SW480 (cell line): ENCODE results near the gene CHRNA4.

ENCODE experiments used
- DNase-seq: peaks from one replicate; pipeline ENCODE4 v3.0.0-alpha.2; 2016; ENCODE audit warnings: low spot score

The CHRNA4 gene

DNA sequence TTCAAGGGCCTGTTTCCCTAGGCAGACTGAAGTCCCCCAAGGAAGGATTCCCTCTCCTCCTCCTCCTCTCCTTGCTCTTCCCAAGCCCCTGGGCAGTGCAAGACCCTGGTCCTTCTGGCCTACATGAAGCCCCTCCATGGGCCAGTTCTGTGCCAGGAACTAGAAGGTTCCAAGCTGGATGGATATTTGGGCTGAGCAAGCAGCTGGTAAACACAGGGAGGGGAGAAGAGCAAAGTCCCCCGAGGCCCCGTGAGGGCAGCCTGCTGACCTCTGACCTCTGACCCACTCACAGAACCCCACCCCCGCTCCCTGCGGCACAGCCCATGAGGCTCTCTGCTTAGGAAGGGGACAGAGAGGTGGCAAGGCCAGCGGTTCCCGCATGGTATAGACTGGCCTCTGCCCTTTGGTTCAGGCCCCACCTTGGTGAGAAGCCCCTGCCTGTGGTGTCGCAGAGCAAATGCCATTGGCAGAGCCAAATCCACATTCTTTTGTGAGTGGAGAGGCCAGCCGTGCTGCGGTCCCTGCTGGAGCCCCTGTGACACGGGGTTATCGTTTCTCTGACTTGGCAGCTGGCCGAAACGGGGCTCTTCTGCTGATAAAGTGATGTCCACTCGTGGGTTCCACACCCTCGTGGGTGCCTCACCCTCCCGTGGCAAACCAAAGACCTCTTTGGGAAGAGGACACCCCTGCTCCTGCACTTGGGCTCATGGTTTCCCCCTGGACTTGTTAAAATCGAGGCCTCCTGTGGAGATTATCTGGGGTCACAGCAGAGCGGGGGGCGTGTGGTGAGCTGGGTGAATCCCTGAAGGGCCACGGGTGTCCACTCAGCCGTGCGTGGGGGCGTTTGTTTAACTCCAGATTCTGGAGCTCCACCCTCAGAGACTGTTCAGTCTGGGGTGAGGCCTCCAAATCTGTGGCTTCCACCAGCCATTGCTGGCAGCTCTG, 2.1 kb upstream of the CHRNA4 start:
- no peak for DNase-seq

- DNase-seq, result no peak
These were observed 1.4 kb upstream of the CHRNA4 start for GRCh38 chr20:63362436-63363009.

GRCh38 chr20:63361519-63362435, 628 bp upstream of the CHRNA4 start:
- peak; percentile 34 for DNase-seq

GRCh38 chr20:63359937-63360849, 956 bp downstream of the CHRNA4 start:
- DNase-seq, result no peak

- no peak for DNase-seq
These were observed 1.8 kb downstream of the CHRNA4 start for GRCh38 chr20:63359164-63359934.

GRCh38 chr20:63357921-63358905, 2.9 kb downstream of the CHRNA4 start:
- DNase-seq, result no peak

DNA sequence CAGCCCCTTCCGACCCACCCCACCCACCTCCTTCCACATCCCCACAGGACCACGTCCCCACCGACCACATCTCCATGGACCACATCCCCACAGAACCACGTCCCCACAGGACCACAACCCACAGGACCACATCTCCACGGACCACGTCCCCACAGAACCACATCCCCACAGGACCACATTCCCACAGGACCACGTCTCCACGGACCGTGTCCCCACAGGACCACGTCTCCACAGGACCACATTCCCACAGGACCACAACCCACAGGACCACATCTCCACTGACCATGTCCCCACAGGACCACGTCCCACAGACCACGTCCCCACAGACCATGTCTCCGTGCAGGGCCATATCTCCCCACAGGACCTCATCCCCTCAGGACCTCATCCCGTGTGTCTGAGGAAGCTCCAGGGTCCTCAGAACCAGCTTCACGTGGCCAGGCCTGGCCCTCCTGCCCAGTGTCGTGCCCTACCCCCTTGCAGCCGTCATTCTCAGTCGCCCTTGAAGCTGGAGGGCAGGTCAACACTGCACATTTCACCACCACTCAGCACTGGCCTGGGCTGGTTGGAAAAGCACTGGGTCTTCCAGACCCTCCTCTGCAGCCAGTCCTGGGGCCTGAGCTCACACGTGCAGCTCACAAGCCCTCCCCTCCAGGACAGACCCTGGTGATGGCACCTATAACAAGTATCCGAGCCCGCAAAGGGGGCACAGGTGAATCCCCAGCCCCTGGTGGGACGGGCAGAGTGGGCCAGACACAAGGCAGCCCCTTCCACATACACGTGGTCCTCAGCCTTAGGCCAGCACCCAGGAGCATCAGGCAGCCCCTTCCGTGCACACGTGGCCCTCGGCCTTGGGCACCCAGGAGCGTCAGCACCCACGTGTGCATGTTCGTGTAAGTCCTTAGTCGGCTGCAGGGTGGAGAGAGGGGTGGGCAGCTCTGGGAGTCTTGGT, 3.9 kb downstream of the CHRNA4 start:
- no peak for DNase-seq

DNA sequence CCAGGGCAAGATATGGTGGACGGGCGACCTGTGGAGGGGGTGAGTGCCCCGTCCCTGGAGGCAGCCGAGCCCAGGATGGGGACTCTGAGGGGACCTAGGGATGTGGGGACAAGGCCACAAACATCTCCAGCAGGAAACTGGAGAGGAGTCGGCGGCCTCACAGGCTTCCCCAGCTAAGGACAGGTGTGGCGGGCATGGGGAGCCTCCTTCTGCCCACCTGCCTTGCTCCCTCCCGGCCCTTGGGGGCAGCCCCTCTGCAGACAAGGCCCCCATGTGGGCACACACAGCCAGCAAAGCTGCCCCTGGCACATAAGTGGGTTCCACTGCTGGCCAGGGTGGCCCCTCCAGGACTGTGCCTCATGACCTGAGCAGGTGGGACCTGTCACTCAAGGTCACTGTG, 4.6 kb downstream of the CHRNA4 start:
- DNase-seq, result no peak

DNA sequence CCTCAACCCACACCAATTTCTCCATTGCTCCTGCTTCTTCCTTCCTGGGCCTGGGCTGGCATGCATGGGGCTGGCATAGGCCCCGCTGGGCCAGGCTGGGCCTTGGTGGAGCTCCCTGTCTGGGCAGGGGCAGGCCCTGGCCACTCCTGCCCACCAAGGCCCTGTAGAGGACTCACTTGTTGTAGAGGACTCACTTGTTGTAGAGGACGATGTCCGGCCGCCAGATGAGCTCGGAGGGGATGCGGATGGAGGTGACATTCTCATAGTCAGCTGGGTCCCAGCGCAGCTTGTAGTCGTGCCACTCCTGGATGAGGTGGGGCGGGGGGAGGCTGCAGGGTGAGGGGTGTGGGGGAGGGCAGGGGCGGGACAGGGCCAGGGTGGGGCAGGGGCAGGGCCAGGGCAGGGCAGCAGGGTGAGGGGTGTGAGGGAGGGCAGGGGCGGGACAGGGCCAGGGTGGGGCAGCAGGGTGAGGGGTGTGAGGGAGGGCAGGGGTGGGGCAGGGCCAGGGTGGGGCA, 5.3 kb downstream of the CHRNA4 start:
- DNase-seq, result no peak

DNA sequence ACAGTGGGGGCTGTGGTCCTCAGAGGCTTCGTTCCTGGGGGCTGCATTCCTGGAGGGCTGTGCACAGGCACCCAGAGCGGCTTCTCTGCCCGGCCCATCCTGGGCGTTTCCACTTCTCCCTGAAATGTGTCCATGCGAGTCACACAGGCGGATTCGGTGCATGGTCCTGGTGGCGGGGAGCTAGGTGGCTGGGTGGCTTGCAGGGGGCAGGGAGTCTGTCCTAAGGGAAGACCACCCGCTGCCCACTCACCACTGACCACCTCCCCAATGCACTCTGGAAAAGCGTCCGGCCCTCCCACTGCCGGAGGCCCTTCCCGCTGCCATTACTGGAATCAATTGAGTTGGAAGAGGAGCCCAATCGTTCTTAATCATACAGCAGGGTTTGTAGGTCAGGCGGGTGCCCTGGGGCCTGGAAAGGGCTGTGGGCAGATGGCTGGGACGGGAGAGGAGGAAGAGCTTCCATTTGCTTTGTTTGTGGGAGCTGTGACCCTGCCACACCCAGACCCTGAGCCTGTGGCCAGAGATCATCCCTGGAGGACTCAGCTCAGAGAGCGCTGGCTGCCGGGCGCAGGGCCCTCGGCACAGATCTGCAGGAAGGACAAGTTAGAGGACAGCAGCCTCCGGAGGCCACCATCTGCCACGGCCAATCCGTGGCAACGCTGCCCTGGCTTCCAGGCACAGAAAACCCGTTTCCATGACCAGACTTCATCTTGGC, 6.4 kb downstream of the CHRNA4 start:
- DNase-seq, result no peak

DNA sequence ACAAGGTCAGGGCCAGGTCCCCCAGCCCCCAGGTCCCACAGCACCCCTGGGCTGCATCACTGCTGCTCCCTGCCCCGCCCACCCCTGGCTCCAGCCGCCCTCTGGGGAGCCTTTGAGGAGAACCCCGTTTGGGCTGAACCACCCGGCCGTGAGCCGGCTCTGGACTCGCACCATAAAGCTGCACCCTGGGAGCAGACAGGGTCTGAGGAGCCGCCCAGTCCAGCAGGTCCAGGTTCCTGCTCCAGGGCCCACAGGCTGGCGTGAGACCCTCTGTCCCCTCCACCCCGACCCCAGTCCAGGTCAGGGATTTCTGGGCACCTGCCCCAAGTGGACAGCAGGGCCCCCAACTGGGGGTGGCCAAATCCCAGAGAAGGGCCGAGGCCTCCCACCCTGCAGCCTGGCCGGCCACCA, 8.3 kb downstream of the CHRNA4 start:
- DNase-seq, result no peak

DNA sequence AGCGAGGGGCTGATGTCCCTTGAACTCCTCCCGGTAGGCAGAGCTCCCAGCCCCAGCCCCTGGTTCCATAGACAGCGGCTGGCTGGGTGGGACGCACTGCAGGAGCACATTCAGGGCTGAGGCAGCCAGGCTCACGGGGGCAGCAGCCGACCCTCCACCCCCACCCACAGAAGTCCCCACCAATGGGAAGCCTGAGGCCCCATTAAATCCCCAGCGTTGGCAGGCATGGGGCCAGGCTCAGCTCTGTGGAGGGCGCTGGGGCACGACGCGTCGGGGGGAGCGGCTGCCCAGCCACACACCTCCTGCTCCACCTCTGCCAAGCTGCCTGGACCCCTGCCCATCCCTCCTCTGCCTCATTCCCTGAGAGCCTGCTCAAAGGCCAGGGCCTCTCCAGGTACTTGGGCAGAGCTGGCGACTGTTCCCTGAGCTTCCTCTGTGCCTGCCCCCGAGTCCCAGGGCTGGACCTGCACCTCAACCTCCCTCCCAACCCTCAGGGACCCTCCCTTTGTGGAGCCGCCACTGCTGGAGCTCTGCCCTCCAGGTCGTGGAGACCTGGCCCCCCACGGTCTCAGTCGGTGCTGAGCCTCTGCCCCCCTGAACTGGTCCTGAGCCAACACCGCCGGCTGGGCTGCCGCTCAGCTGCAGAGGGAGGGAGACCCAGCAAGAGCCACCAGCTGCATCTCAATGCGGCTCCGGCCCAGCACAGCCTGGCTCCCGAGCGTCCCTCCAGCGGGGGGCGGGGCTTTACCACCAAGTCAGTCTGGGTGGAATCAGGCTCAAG, 9.1 kb downstream of the CHRNA4 start:
- no peak for DNase-seq

DNA sequence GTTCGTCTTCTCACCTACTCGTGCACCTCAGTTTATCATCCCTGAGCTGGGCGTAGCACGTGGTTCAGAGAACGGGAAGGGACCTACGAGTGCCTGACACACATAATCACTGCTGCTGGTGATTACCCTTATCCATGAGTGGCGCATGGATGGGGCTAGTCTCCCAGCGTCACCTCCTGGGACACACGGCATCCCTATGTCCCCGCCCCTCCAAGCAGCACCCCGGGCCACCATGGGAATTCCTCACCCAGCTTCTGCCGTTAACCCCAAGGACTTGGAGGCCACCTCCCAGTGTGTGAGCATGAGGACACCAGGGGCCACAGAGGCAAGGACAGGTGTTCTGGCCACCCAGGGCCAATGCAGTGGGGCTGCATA, 9.8 kb downstream of the CHRNA4 start:
- no peak for DNase-seq

GRCh38 chr20:63350597-63351325, 10.4 kb downstream of the CHRNA4 start:
- no peak for DNase-seq

GRCh38 chr20:63350196-63350595, 11.0 kb downstream of the CHRNA4 start:
- no peak for DNase-seq

DNA sequence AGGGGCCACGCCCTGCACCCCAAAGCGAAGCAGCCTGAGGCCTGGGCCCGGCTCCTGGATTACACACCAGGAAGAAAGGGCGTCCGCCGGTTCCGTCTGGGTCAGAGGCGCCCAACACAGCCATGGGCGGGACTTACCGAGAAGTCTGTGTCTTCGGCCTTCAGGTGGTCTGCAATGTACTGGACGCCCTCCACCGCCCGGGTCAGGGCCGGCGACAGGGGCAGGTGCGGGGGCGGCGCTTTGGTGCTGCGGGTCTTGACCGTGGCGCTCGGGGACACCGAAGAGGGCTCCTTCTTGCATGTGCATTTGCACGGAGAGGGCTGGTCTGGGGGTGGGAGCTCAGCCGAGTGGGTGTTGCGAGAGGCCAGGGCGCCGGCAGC, 11.6 kb downstream of the CHRNA4 start:
- DNase-seq, result no peak
